ENCODE measurements around the gene MT1M. TPM values are rescaled to one million over a fixed set of nuclear protein-coding genes. Genes with fewer than 3 reads are reported as not detected.

Gene MT1M
- total and polyA plus RNA-seq, 2 of the 8 experiments (the other 6 are each of a cell fraction or from before 2014, with no cell fraction given) = 2.1 TPM; not detected in 1

DNA sequence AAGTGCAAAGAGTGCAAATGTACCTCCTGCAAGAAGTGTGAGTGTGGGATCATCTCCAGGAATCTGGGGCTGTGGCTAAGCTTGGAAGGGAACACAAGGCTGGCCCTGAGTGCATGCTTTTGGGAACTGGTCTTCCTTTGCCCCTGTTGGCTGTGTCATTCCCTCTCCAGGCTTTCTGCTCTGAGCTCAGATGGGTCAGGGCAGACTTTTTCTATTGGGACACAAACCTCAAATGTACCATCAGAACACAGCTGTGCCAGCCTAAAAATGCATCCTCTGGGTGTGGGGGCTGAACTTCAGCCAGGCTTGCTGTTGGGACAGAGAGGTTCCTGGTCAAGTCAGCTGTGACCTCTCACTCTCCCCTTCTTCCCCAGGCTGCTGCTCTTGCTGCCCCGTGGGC, 20.1 kb downstream of the MT1M start (continued):
- TF ChIP-seq, protein P1, sequence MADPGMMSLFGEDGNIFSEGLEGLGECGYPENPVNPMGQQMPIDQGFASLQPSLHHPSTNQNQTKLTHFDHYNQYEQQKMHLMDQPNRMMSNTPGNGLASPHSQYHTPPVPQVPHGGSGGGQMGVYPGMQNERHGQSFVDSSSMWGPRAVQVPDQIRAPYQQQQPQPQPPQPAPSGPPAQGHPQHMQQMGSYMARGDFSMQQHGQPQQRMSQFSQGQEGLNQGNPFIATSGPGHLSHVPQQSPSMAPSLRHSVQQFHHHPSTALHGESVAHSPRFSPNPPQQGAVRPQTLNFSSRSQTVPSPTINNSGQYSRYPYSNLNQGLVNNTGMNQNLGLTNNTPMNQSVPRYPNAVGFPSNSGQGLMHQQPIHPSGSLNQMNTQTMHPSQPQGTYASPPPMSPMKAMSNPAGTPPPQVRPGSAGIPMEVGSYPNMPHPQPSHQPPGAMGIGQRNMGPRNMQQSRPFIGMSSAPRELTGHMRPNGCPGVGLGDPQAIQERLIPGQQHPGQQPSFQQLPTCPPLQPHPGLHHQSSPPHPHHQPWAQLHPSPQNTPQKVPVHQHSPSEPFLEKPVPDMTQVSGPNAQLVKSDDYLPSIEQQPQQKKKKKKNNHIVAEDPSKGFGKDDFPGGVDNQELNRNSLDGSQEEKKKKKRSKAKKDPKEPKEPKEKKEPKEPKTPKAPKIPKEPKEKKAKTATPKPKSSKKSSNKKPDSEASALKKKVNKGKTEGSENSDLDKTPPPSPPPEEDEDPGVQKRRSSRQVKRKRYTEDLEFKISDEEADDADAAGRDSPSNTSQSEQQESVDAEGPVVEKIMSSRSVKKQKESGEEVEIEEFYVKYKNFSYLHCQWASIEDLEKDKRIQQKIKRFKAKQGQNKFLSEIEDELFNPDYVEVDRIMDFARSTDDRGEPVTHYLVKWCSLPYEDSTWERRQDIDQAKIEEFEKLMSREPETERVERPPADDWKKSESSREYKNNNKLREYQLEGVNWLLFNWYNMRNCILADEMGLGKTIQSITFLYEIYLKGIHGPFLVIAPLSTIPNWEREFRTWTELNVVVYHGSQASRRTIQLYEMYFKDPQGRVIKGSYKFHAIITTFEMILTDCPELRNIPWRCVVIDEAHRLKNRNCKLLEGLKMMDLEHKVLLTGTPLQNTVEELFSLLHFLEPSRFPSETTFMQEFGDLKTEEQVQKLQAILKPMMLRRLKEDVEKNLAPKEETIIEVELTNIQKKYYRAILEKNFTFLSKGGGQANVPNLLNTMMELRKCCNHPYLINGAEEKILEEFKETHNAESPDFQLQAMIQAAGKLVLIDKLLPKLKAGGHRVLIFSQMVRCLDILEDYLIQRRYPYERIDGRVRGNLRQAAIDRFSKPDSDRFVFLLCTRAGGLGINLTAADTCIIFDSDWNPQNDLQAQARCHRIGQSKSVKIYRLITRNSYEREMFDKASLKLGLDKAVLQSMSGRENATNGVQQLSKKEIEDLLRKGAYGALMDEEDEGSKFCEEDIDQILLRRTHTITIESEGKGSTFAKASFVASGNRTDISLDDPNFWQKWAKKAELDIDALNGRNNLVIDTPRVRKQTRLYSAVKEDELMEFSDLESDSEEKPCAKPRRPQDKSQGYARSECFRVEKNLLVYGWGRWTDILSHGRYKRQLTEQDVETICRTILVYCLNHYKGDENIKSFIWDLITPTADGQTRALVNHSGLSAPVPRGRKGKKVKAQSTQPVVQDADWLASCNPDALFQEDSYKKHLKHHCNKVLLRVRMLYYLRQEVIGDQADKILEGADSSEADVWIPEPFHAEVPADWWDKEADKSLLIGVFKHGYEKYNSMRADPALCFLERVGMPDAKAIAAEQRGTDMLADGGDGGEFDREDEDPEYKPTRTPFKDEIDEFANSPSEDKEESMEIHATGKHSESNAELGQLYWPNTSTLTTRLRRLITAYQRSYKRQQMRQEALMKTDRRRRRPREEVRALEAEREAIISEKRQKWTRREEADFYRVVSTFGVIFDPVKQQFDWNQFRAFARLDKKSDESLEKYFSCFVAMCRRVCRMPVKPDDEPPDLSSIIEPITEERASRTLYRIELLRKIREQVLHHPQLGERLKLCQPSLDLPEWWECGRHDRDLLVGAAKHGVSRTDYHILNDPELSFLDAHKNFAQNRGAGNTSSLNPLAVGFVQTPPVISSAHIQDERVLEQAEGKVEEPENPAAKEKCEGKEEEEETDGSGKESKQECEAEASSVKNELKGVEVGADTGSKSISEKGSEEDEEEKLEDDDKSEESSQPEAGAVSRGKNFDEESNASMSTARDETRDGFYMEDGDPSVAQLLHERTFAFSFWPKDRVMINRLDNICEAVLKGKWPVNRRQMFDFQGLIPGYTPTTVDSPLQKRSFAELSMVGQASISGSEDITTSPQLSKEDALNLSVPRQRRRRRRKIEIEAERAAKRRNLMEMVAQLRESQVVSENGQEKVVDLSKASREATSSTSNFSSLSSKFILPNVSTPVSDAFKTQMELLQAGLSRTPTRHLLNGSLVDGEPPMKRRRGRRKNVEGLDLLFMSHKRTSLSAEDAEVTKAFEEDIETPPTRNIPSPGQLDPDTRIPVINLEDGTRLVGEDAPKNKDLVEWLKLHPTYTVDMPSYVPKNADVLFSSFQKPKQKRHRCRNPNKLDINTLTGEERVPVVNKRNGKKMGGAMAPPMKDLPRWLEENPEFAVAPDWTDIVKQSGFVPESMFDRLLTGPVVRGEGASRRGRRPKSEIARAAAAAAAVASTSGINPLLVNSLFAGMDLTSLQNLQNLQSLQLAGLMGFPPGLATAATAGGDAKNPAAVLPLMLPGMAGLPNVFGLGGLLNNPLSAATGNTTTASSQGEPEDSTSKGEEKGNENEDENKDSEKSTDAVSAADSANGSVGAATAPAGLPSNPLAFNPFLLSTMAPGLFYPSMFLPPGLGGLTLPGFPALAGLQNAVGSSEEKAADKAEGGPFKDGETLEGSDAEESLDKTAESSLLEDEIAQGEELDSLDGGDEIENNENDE (IDR thresholded peaks at IDR 0.05; ENCODE audit: insufficient replicate concordance, low read length) = no peak
- TF ChIP-seq ASH2L (IDR thresholded peaks at IDR 0.05; ENCODE audit: low read length) (no peak), BRCA1 (IDR thresholded peaks at IDR 0.05; ENCODE audit: low read depth, low read length) (no peak), SAP30 (IDR thresholded peaks at IDR 0.05; ENCODE audit: insufficient read depth, insufficient replicate concordance, low read length) (no peak), HDAC2 (IDR thresholded peaks at IDR 0.05; ENCODE audit: borderline replicate concordance in 1 of 2, low read depth in 2 of 2, low read length in 2 of 2) (no peak), SIX5 (IDR thresholded peaks at IDR 0.05; ENCODE audit: low read depth, low read length) (no peak), GTF2F1 (IDR thresholded peaks at IDR 0.05; ENCODE audit: borderline replicate concordance, low read depth, low read length) (no peak), NANOG (IDR thresholded peaks at IDR 0.05; ENCODE audit: insufficient read depth, low read depth, low read length, poor library complexity, severe bottlenecking) (no peak), POLR2AphosphoS5 (IDR thresholded peaks at IDR 0.05; ENCODE audit: low read depth, low read length) (no peak)
- TF ChIP-seq, protein P2, sequence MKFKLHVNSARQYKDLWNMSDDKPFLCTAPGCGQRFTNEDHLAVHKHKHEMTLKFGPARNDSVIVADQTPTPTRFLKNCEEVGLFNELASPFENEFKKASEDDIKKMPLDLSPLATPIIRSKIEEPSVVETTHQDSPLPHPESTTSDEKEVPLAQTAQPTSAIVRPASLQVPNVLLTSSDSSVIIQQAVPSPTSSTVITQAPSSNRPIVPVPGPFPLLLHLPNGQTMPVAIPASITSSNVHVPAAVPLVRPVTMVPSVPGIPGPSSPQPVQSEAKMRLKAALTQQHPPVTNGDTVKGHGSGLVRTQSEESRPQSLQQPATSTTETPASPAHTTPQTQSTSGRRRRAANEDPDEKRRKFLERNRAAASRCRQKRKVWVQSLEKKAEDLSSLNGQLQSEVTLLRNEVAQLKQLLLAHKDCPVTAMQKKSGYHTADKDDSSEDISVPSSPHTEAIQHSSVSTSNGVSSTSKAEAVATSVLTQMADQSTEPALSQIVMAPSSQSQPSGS (IDR thresholded peaks at IDR 0.05; ENCODE audit: low read length) = no peak

Measured in H1 (cell line).